GM12878 (cell line): ENCODE results near the gene ACYP2. TPM values are rescaled to one million over a fixed set of nuclear protein-coding genes. Genes with fewer than 3 reads are reported as not detected.

ENCODE experiments used
- ATAC-seq: fragments of 200-7000 bp; cut with Tn5 transposase; 3 replicates; pipeline ENCODE4 v1.9.1; 2020; ENCODE audit warnings: mild to moderate bottlenecking, moderate library complexity
- BruUV-seq: library from RNA; stranded (reverse); fragments of 400-500 nt; replicated peaks from 2 replicates; lab custom pipeline; 2021; lab: Mats Ljungman, UMichigan
- CTCF ChIA-PET: fragments of 300-600 bp; sonication (Branson Sonifier 250); formaldehyde crosslinking; extraction: SDS; loops from one replicate; lab custom pipeline; 2021; ENCODE audit warnings: inconsistent platforms; lab: Yijun Ruan, JAX
- POLR2A ChIA-PET: fragments of 350-600 bp; formaldehyde crosslinking; extraction: SDS; loops from one replicate; lab custom pipeline; 2021; ENCODE audit warnings: inconsistent platforms; lab: Charles Lee
- RAD21 ChIA-PET: fragments of 300-600 bp; sonication (Branson Sonifier 250); formaldehyde crosslinking; loops from one replicate; lab custom pipeline; 2023; ENCODE audit warnings: antibody characterized with exemption; ENCODE audit not compliant: unreplicated experiment; lab: Charles Lee
- SMC1A ChIA-PET: fragments of 300-600 bp; sonication (Branson Sonifier 250); formaldehyde crosslinking; loops from one replicate; lab custom pipeline; 2023; ENCODE audit not compliant: unreplicated experiment, uncharacterized antibody; lab: Charles Lee
- DNase-seq: peaks from one replicate; pipeline ENCODE4 v3.0.0-alpha.2; 2011; ENCODE audit warnings: low read depth, low spot score
- FAIRE-seq: peaks from 3 replicates; lab custom pipeline; 2011; peaks lifted over from hg19 to GRCh38; lab: Jason Lieb, UNC
- H2AFZ ChIP-seq: 2 replicates; pipeline ENCODE4 v1.6.0; 2011; ENCODE audit warnings: low read depth, low read length, control low read depth; ENCODE audit not compliant: control insufficient read depth
- H3K27ac ChIP-seq: 2 replicates; pipeline ENCODE4 v1.5.1; 2011; ENCODE audit warnings: control low read depth; ENCODE audit not compliant: control insufficient read depth, insufficient read depth
- H3K27me3 ChIP-seq, 2 experiments: replicated peaks in 1 of 2; 2 replicates each; pipeline versions ENCODE4 v1.6.0 to v1.6.1; 2011; ENCODE audit warnings: low read length in 1 of 2; ENCODE audit not compliant: control insufficient read depth in 2 of 2, insufficient read depth in 2 of 2
- H3K36me3 ChIP-seq, 2 experiments: 2 replicates each; pipeline ENCODE4 v1.5.1; 2011; ENCODE audit warnings: low read length in 1 of 2; ENCODE audit not compliant: control insufficient read depth in 2 of 2, insufficient read depth in 2 of 2
- H3K4me1 ChIP-seq: 2 replicates; pipeline ENCODE4 v1.6.1; 2011; ENCODE audit warnings: mild to moderate bottlenecking, low read length, moderate library complexity, mixed read lengths; ENCODE audit not compliant: control insufficient read depth, insufficient read depth
- H3K4me2 ChIP-seq: 2 replicates; pipeline ENCODE4 v1.6.0; 2011; ENCODE audit warnings: control low read depth; ENCODE audit not compliant: control insufficient read depth, insufficient read depth
- H3K4me3 ChIP-seq: fragments of 200-600 bp; sonication (generic); 2 replicates; pipeline ENCODE4 v1.5.1; 2016
- H3K79me2 ChIP-seq: 2 replicates; pipeline ENCODE4 v1.6.0; 2011; ENCODE audit warnings: low read length; ENCODE audit not compliant: control insufficient read depth, insufficient read depth
- H3K9ac ChIP-seq: 2 replicates; pipeline ENCODE4 v1.8.0; 2011; ENCODE audit warnings: low read length, control low read depth, mixed read lengths; ENCODE audit not compliant: control insufficient read depth, insufficient read depth
- H3K9me3 ChIP-seq: replicated peaks from 3 replicates; pipeline ENCODE4 v1.5.1; 2011; ENCODE audit warnings: mild to moderate bottlenecking, low read length; ENCODE audit not compliant: control insufficient read depth, insufficient read depth
- H4K20me1 ChIP-seq: 2 replicates; pipeline ENCODE4 v1.6.0; 2011; ENCODE audit not compliant: control insufficient read depth, insufficient read depth
- ASH2L ChIP-seq: fragments of 300-600, 200-600 bp; sonication (generic); IDR thresholded peaks from 2 replicates; pipeline ENCODE4 v1.6.1; 2017; ENCODE audit warnings: low read depth, mild to moderate bottlenecking, borderline replicate concordance
- ATF7 ChIP-seq: fragments of 450-650 bp; IDR thresholded peaks from 2 replicates; pipeline ENCODE4 v1.6.1; 2016; ENCODE audit warnings: low read depth, mild to moderate bottlenecking
- BCL3 ChIP-seq: IDR thresholded peaks from 2 replicates; pipeline ENCODE4 v1.6.1; 2011; ENCODE audit warnings: borderline replicate concordance, low read depth, mild to moderate bottlenecking, moderate library complexity, low read length; ENCODE audit not compliant: insufficient read depth, poor library complexity, severe bottlenecking
- FOXM1 ChIP-seq: IDR thresholded peaks from 2 replicates; pipeline ENCODE4 v1.6.1; 2012; ENCODE audit warnings: low read depth, mild to moderate bottlenecking, inconsistent platforms, low read length, moderate library complexity
- GABPA ChIP-seq: IDR thresholded peaks from 2 replicates; pipeline ENCODE4 v1.6.1; 2014; ENCODE audit warnings: antibody characterized with exemption, low read depth, mild to moderate bottlenecking, inconsistent platforms
- IRF4 ChIP-seq: IDR thresholded peaks from 2 replicates; pipeline ENCODE4 v1.6.1; 2011; ENCODE audit warnings: low read depth, low read length
- MTA2 ChIP-seq: fragments of 450-650 bp; IDR thresholded peaks from 2 replicates; pipeline ENCODE4 v1.6.1; 2016; ENCODE audit warnings: low read depth, mild to moderate bottlenecking, moderate library complexity
- PKNOX1 ChIP-seq: fragments of 450-650 bp; IDR thresholded peaks from 2 replicates; pipeline ENCODE4 v1.6.1; 2016; ENCODE audit warnings: mild to moderate bottlenecking
- RAD51 ChIP-seq: fragments of 450-650 bp; IDR thresholded peaks from 2 replicates; pipeline ENCODE4 v1.6.1; 2016; ENCODE audit warnings: moderate library complexity, mild to moderate bottlenecking, inconsistent platforms
- SMARCA5 ChIP-seq: fragments of 450-650 bp; IDR thresholded peaks from 2 replicates; pipeline ENCODE4 v1.6.1; 2017; ENCODE audit warnings: mild to moderate bottlenecking
- SPI1 ChIP-seq: IDR thresholded peaks from 2 replicates; pipeline ENCODE4 v1.6.1; 2011; ENCODE audit warnings: low read depth, mild to moderate bottlenecking, low read length, moderate library complexity, borderline replicate concordance; ENCODE audit not compliant: insufficient read depth
- TCF7 ChIP-seq: IDR thresholded peaks from 2 replicates; pipeline ENCODE4 v1.6.1; 2014; ENCODE audit warnings: antibody characterized with exemption, borderline replicate concordance
- ZNF217 ChIP-seq: fragments of 450-650 bp; IDR thresholded peaks from 2 replicates; pipeline ENCODE4 v1.6.1; 2017; ENCODE audit warnings: antibody characterized with exemption, mild to moderate bottlenecking
- ZNF592 ChIP-seq: fragments of 450-650 bp; IDR thresholded peaks from 2 replicates; pipeline ENCODE4 v1.6.1; 2017; ENCODE audit warnings: mild to moderate bottlenecking, moderate library complexity
- WGBS: methylation state at CpG from one replicate; pipeline ENCODE4 v1.1.6; 2016; ENCODE audit warnings: low lambda C conversion rate; ENCODE audit not compliant: insufficient replicate concordance, insufficient coverage; ENCODE audit errors: missing lambda C conversion rate; 5-methylcytosine and 5-hydroxymethylcytosine counted together
- in situ Hi-C: fragments of 300-500 bp; cut with MboI; formaldehyde crosslinking; loops from 9 replicates; pipeline ENCODE4 v1.14.3; 2018; ENCODE audit warnings: mixed read lengths
- intact Hi-C: fragments of 100-400 bp; cut with micrococcal nuclease; formaldehyde crosslinking; loops from one replicate; pipeline ENCODE4 v1.14.2; 2022; ENCODE audit not compliant: unreplicated experiment
- polyA plus RNA-seq, 11 experiments: library from polyadenylated mRNA; depleted of rRNA in 4 of 11; unstranded in 6 of 11; stranded (reverse) in 5 of 11; fragments of >200 nt; fragmentation: Nextera tagmentation in 4 of 11; fragmentation: Illumina TruSeq in 1 of 11; extraction: Ambion mirVana in 4 of 11; extraction: Trizol in 1 of 11; gene quantifications; 1 replicate in 1 of 11; 2 replicates in 10 of 11; pipeline versions ENCODE4 v1.2.1 to v1.2.3, GENCODE V29; 2011 to 2016; ENCODE audit warnings: inconsistent platforms in 2 of 11, missing spikeins in 2 of 11, low read depth in 1 of 11
- total RNA-seq, 4 experiments: library from RNA; depleted of rRNA in 3 of 4; stranded (reverse); fragments of >200 nt in 3 of 4; fragmentation: Illumina TruSeq in 1 of 4; extraction: Trizol in 1 of 4; gene quantifications; 2 replicates each; pipeline versions ENCODE4 v1.2.1 to v1.2.3, GENCODE V29; 2013 to 2021

ACYP2 gene
- total and polyA plus RNA-seq, 10 of the 15 experiments (the other 5 are each of a cell fraction or from before 2014, with no cell fraction given): 4.2 to 16.3 (median 9.0) TPM

GRCh38 chr2:54271843-54272627 lies 156.6 kb downstream of the ACYP2 start:
- Histone ChIP-seq H3K79me2 (no peaks in the 10 kb centered on the region), H3K27ac (peak overlapping the region; percentile 36), H3K9me3 (no peaks in the 10 kb centered on the region), H3K4me3 (no peak overlapping the region), H3K4me1 (peaks cover 6% of the 10 kb centered on the region; the same call in 1 of the 2 replicates), H2AFZ (peak overlapping the region; percentile 11; the same call in 1 of the 2 replicates), H3K36me3 (no peaks in the 10 kb centered on the region), H3K9ac (no peak overlapping the region), H3K27me3 (no peaks in the 10 kb centered on the region), H4K20me1 (no peaks in the 10 kb centered on the region), H3K4me2 (no peak overlapping the region)
- POLR2A ChIA-PET: interaction anchor here (0.7 to 1.2 kb wide), 2 partner anchors 12 to 1501 kb away, joined by 3 read pairs; no protein-coding TSS in a partner anchor
- CTCF ChIA-PET: no interaction called here
- in situ Hi-C loops (no loop called here), intact Hi-C loops (no loop called here)
- DNase-seq: no peak
- peak; percentile 87 for ATAC-seq
- RAD21 ChIA-PET: no interaction called here
- 31% methylated on average over 6 of the region's 6 CpGs for WGBS
- SMC1A ChIA-PET: no interaction called here
- BruUV-seq: no TSS peak
- FAIRE-seq: peak; percentile 91
- TF ChIP-seq PKNOX1: peak; percentile 30; the same call in 1 of the 2 replicates
- TF ChIP-seq IRF4: peak; percentile 72; the same call in 1 of the 2 replicates
- TF ChIP-seq BCL3: no peak
- TF ChIP-seq TCF7: no peak
- TF ChIP-seq ASH2L: no peak
- no peak for TF ChIP-seq ATF7
- TF ChIP-seq MTA2: 0 out of 2 replicates have a peak, but pooled peaks have one; percentile 8
- no peak for TF ChIP-seq RAD51
- TF ChIP-seq GABPA: no peak
- TF ChIP-seq ZNF217: no peak
- no peak for TF ChIP-seq FOXM1
- TF ChIP-seq SPI1: peak; percentile 83
- no peak for TF ChIP-seq ZNF592
- peak; percentile 28; the same call in 1 of the 2 replicates for TF ChIP-seq SMARCA5
